ENCODE results near the gene ITGAX. TPM values are rescaled to one million over a fixed set of nuclear protein-coding genes. Genes with fewer than 3 reads are reported as not detected.

ITGAX gene
- total and polyA plus RNA-seq, 4 donors: 1.1 to 9.6 (median 1.9) TPM

GRCh38 chr16:31373235-31373634, 18.3 kb downstream of the ITGAX start:
- no peak for DNase-seq (ENCODE audit: low spot score)
- Histone ChIP-seq H3K27me3 (ENCODE audit: control insufficient read depth in 4 of 4, insufficient read depth in 4 of 4, low read length in 3 of 4) (no peaks in the 10 kb centered on the region), H3K36me3 (ENCODE audit: control insufficient read depth in 4 of 4, insufficient read depth in 3 of 4, low read depth in 1 of 4, low read length in 3 of 4) (no peaks in the 10 kb centered on the region), H3K4me1 (ENCODE audit: control insufficient read depth in 4 of 4, insufficient read depth in 4 of 4, low read length in 3 of 4) (no peaks in the 10 kb centered on the region), H3K9ac (ENCODE audit: low read depth in 1 of 2, low read length in 2 of 2) (no peak overlapping the region), H3K27ac (ENCODE audit: low read depth in 1 of 2, low read length in 2 of 2) (no peak overlapping the region), H3K4me3 (ENCODE audit: low read depth in 1 of 3, low read length in 3 of 3) (no peak overlapping the region), H3K9me3 (ENCODE audit: control insufficient read depth in 4 of 4, low read length in 3 of 4) (peaks cover 0 to 6% (median under 1%) of the 10 kb centered on the region in 4 donors)
- 82% methylated on average over 14 of the region's 14 CpGs for WGBS
- TF ChIP-seq JUND (IDR thresholded peaks at IDR 0.05) (no peak), SP1 (IDR thresholded peaks at IDR 0.05) (no peak), HNF4A (conservative IDR thresholded peaks at IDR 0.05) (no peak), YY1 (IDR thresholded peaks at IDR 0.05) (no peak), RAD21 (IDR thresholded peaks at IDR 0.05) (no peak), GABPA (IDR thresholded peaks at IDR 0.05 in 1 of 2, conservative IDR thresholded peaks at IDR 0.05 in 1 of 2) (no peak), FOXA1 (IDR thresholded peaks at IDR 0.05) (no peak), EGR1 (IDR thresholded peaks at IDR 0.05; ENCODE audit: low read depth in 2 of 2) (no peak), TAF1 (conservative IDR thresholded peaks at IDR 0.05) (no peak), RXRA (IDR thresholded peaks at IDR 0.05) (no peak), CTCF (IDR thresholded peaks at IDR 0.05; ENCODE audit: low read depth, low read length, missing input control) (no peak), NR2F2 (IDR thresholded peaks at IDR 0.05) (no peak), HNF4G (IDR thresholded peaks at IDR 0.05) (no peak)
- TF ChIP-seq, protein P1, sequence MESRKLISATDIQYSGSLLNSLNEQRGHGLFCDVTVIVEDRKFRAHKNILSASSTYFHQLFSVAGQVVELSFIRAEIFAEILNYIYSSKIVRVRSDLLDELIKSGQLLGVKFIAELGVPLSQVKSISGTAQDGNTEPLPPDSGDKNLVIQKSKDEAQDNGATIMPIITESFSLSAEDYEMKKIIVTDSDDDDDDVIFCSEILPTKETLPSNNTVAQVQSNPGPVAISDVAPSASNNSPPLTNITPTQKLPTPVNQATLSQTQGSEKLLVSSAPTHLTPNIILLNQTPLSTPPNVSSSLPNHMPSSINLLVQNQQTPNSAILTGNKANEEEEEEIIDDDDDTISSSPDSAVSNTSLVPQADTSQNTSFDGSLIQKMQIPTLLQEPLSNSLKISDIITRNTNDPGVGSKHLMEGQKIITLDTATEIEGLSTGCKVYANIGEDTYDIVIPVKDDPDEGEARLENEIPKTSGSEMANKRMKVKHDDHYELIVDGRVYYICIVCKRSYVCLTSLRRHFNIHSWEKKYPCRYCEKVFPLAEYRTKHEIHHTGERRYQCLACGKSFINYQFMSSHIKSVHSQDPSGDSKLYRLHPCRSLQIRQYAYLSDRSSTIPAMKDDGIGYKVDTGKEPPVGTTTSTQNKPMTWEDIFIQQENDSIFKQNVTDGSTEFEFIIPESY (IDR thresholded peaks at IDR 0.05): no peak
- TF ChIP-seq, protein P2, sequence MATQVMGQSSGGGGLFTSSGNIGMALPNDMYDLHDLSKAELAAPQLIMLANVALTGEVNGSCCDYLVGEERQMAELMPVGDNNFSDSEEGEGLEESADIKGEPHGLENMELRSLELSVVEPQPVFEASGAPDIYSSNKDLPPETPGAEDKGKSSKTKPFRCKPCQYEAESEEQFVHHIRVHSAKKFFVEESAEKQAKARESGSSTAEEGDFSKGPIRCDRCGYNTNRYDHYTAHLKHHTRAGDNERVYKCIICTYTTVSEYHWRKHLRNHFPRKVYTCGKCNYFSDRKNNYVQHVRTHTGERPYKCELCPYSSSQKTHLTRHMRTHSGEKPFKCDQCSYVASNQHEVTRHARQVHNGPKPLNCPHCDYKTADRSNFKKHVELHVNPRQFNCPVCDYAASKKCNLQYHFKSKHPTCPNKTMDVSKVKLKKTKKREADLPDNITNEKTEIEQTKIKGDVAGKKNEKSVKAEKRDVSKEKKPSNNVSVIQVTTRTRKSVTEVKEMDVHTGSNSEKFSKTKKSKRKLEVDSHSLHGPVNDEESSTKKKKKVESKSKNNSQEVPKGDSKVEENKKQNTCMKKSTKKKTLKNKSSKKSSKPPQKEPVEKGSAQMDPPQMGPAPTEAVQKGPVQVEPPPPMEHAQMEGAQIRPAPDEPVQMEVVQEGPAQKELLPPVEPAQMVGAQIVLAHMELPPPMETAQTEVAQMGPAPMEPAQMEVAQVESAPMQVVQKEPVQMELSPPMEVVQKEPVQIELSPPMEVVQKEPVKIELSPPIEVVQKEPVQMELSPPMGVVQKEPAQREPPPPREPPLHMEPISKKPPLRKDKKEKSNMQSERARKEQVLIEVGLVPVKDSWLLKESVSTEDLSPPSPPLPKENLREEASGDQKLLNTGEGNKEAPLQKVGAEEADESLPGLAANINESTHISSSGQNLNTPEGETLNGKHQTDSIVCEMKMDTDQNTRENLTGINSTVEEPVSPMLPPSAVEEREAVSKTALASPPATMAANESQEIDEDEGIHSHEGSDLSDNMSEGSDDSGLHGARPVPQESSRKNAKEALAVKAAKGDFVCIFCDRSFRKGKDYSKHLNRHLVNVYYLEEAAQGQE (IDR thresholded peaks at IDR 0.05): no peak

DNA sequence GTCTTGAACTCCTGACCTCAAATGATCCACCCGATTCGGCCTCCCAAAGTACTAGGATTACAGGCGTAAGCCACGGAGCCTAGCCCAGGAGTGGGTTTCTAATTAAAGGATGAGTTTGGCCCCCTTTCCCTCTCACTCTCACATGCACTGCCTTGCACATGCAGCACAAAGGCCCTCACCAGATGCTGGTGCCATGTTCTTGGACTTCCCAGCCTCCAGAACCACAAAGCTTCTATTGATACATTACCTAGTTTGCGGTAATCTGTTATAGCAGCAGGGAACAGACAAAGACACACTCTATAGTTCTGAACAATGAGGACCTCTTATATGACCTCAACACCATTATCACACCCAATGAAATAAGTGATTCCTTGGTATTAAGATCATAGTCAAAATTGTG, 20.3 kb downstream of the ITGAX start:
- Histone ChIP-seq H3K27ac (ENCODE audit: low read depth in 1 of 2, low read length in 2 of 2) (no peak overlapping the region), H3K4me3 (ENCODE audit: low read depth in 1 of 3, low read length in 3 of 3) (no peak overlapping the region), H3K36me3 (ENCODE audit: control insufficient read depth in 4 of 4, insufficient read depth in 3 of 4, low read depth in 1 of 4, low read length in 3 of 4) (no peaks in the 10 kb centered on the region), H3K9me3 (ENCODE audit: control insufficient read depth in 4 of 4, low read length in 3 of 4) (peaks cover 0 to 6% (median under 1%) of the 10 kb centered on the region in 4 donors), H3K4me1 (ENCODE audit: control insufficient read depth in 4 of 4, insufficient read depth in 4 of 4, low read length in 3 of 4) (no peaks in the 10 kb centered on the region), H3K27me3 (ENCODE audit: control insufficient read depth in 4 of 4, insufficient read depth in 4 of 4, low read length in 3 of 4) (no peaks in the 10 kb centered on the region), H3K9ac (ENCODE audit: low read depth in 1 of 2, low read length in 2 of 2) (no peak overlapping the region)
- DNase-seq (ENCODE audit: low spot score): no peak
- 97% methylated on average over 5 of the region's 5 CpGs for WGBS
- no peak for TF ChIP-seq EGR1 (IDR thresholded peaks at IDR 0.05; ENCODE audit: low read depth in 2 of 2)

Data from liver (tissue), 9 donors.